Stomach smooth muscle (tissue), 2 donors: ENCODE measurements around the gene PDIA5.

Experiments used
- H3K27ac ChIP-seq: one replicate; pipeline ENCODE4 v1.7.0; 2013; ENCODE audit warnings: mild to moderate bottlenecking, low read length, inconsistent platforms
- H3K27me3 ChIP-seq, 2 donors: one replicate each; pipeline ENCODE4 v1.7.0; 2013; ENCODE audit warnings: low read length in 2 of 2; ENCODE audit not compliant: insufficient read depth in 2 of 2, control insufficient read depth in 1 of 2
- H3K36me3 ChIP-seq, 2 donors: one replicate each; pipeline ENCODE4 v1.7.0; 2013; ENCODE audit warnings: low read length in 2 of 2; ENCODE audit not compliant: control insufficient read depth in 2 of 2, insufficient read depth in 2 of 2
- H3K4me1 ChIP-seq: one replicate; pipeline ENCODE4 v1.7.0; 2013; ENCODE audit warnings: low read length; ENCODE audit not compliant: control insufficient read depth, insufficient read depth
- H3K4me3 ChIP-seq, 2 donors: one replicate each; pipeline ENCODE4 v1.7.0; 2013; ENCODE audit warnings: low read length in 2 of 2
- H3K9ac ChIP-seq, 2 donors: one replicate each; pipeline ENCODE4 v1.7.0; 2013; ENCODE audit warnings: low read length in 2 of 2, mild to moderate bottlenecking in 1 of 2
- H3K9me3 ChIP-seq, 2 donors: one replicate each; pipeline ENCODE4 v1.7.0; 2013; ENCODE audit warnings: low read length in 2 of 2; ENCODE audit not compliant: control insufficient read depth in 2 of 2
- donor health status: healthy.
- donor health status: Pancreatic carcinoma.

Gene PDIA5

GRCh38 chr3:123157598-123158287, 90.9 kb downstream of the PDIA5 start:
- no peaks in the 10 kb centered on the region for H3K9me3 ChIP-seq
- no peak overlapping the region for H3K4me3 ChIP-seq
- no peaks in the 10 kb centered on the region for H3K4me1 ChIP-seq
- no peak overlapping the region for H3K27ac ChIP-seq
- no peaks in the 10 kb centered on the region for H3K27me3 ChIP-seq
- peaks cover 3 to 14% of the 10 kb centered on the region in 2 donors for H3K36me3 ChIP-seq
- no peak overlapping the region for H3K9ac ChIP-seq

GRCh38 chr3:123158330-123158729, 91.5 kb downstream of the PDIA5 start:
- Histone ChIP-seq H3K27ac (no peak overlapping the region), H3K9me3 (no peaks in the 10 kb centered on the region), H3K36me3 (peaks cover 3 to 14% of the 10 kb centered on the region in 2 donors), H3K4me3 (no peak overlapping the region), H3K9ac (no peak overlapping the region), H3K27me3 (no peaks in the 10 kb centered on the region), H3K4me1 (no peaks in the 10 kb centered on the region)

- Histone ChIP-seq H3K9me3 (no peaks in the 10 kb centered on the region), H3K4me3 (no peak overlapping the region), H3K27ac (no peak overlapping the region), H3K9ac (no peak overlapping the region), H3K27me3 (no peaks in the 10 kb centered on the region), H3K36me3 (peaks cover 3 to 16% of the 10 kb centered on the region in 2 donors), H3K4me1 (no peaks in the 10 kb centered on the region)
Measured at GRCh38 chr3:123158899-123159390, 92.1 kb downstream of the PDIA5 start.

- H3K27ac ChIP-seq, result no peak overlapping the region
- H3K36me3 ChIP-seq, result peaks cover 6 to 19% of the 10 kb centered on the region in 2 donors
- no peaks in the 10 kb centered on the region for H3K27me3 ChIP-seq
- no peak overlapping the region for H3K4me3 ChIP-seq
- no peak overlapping the region for H3K9ac ChIP-seq
- no peaks in the 10 kb centered on the region for H3K9me3 ChIP-seq
- H3K4me1 ChIP-seq, result no peaks in the 10 kb centered on the region
Measured at GRCh38 chr3:123159926-123160635, 93.3 kb downstream of the PDIA5 start.

GRCh38 chr3:123161167-123161566, 94.3 kb downstream of the PDIA5 start:
- Histone ChIP-seq H3K27me3 (no peaks in the 10 kb centered on the region), H3K4me1 (no peaks in the 10 kb centered on the region), H3K9ac (no peak overlapping the region), H3K36me3 (peaks cover 6 to 17% of the 10 kb centered on the region in 2 donors), H3K9me3 (no peaks in the 10 kb centered on the region), H3K4me3 (no peak overlapping the region), H3K27ac (no peak overlapping the region)

GRCh38 chr3:123163141-123163540, 96.3 kb downstream of the PDIA5 start:
- no peaks in the 10 kb centered on the region for H3K9me3 ChIP-seq
- H3K27ac ChIP-seq, result no peak overlapping the region
- H3K36me3 ChIP-seq, result peaks cover 6 to 17% of the 10 kb centered on the region in 2 donors
- H3K9ac ChIP-seq, result no peak overlapping the region
- H3K27me3 ChIP-seq, result no peaks in the 10 kb centered on the region
- no peaks in the 10 kb centered on the region for H3K4me1 ChIP-seq
- H3K4me3 ChIP-seq, result no peak overlapping the region

- H3K9me3 ChIP-seq, result no peaks in the 10 kb centered on the region
- peaks cover 6 to 17% of the 10 kb centered on the region in 2 donors for H3K36me3 ChIP-seq
- no peak overlapping the region for H3K27ac ChIP-seq
- H3K4me1 ChIP-seq, result peaks cover 5% of the 10 kb centered on the region
- no peak overlapping the region for H3K4me3 ChIP-seq
- no peaks in the 10 kb centered on the region for H3K27me3 ChIP-seq
- H3K9ac ChIP-seq, result no peak overlapping the region
Measured at GRCh38 chr3:123165163-123165562, 98.3 kb downstream of the PDIA5 start.

- Histone ChIP-seq H3K4me3 (no peak overlapping the region), H3K9me3 (no peaks in the 10 kb centered on the region), H3K9ac (no peak overlapping the region), H3K27ac (no peak overlapping the region), H3K36me3 (peaks cover 3 to 7% of the 10 kb centered on the region in 2 donors), H3K4me1 (peaks cover 5% of the 10 kb centered on the region), H3K27me3 (no peaks in the 10 kb centered on the region)
Measured at GRCh38 chr3:123167686-123168085, 100.9 kb downstream of the PDIA5 start.

GRCh38 chr3:123168122-123168521, 101.3 kb downstream of the PDIA5 start:
- peaks cover 5% of the 10 kb centered on the region for H3K4me1 ChIP-seq
- no peak overlapping the region for H3K4me3 ChIP-seq
- H3K9me3 ChIP-seq, result no peaks in the 10 kb centered on the region
- H3K36me3 ChIP-seq, result peaks cover 3 to 6% of the 10 kb centered on the region in 2 donors
- no peak overlapping the region for H3K9ac ChIP-seq
- H3K27me3 ChIP-seq, result no peaks in the 10 kb centered on the region
- no peak overlapping the region for H3K27ac ChIP-seq

- H3K27me3 ChIP-seq, result no peaks in the 10 kb centered on the region
- H3K9ac ChIP-seq, result no peak overlapping the region
- no peak overlapping the region for H3K4me3 ChIP-seq
- peaks cover 3 to 4% of the 10 kb centered on the region in 2 donors for H3K36me3 ChIP-seq
- H3K9me3 ChIP-seq, result no peaks in the 10 kb centered on the region
- no peak overlapping the region for H3K27ac ChIP-seq
- H3K4me1 ChIP-seq, result peaks cover 5% of the 10 kb centered on the region
Measured at GRCh38 chr3:123168605-123169004, 101.8 kb downstream of the PDIA5 start.

GRCh38 chr3:123169492-123169929, 102.7 kb downstream of the PDIA5 start:
- no peaks in the 10 kb centered on the region for H3K27me3 ChIP-seq
- H3K36me3 ChIP-seq, result peaks cover 0 to 2% of the 10 kb centered on the region in 2 donors
- no peak overlapping the region for H3K9ac ChIP-seq
- no peaks in the 10 kb centered on the region for H3K9me3 ChIP-seq
- peaks cover 5% of the 10 kb centered on the region for H3K4me1 ChIP-seq
- H3K4me3 ChIP-seq, result no peak overlapping the region
- H3K27ac ChIP-seq, result no peak overlapping the region
